Lower lobe of right lung (tissue), 2 donors: Measurements from ENCODE around the gene PHF21B. TPM values are rescaled to one million over a fixed set of nuclear protein-coding genes. Genes with fewer than 3 reads are reported as not detected.

Experiments
- ATAC-seq, 2 donors: fragments of 200-7000 bp; cut with Tn5 transposase; one replicate each; pipeline ENCODE4 v1.9.1; 2020 to 2022; ENCODE audit warnings: mild to moderate bottlenecking in 2 of 2, moderate library complexity in 2 of 2
- DNase-seq: peaks from one replicate; pipeline ENCODE4 v3.0.0-alpha.2; 2020
- H3K27ac ChIP-seq: fragments of 200-600 bp; one replicate; pipeline ENCODE4 v1.8.0; 2022
- H3K27me3 ChIP-seq: fragments of 200-600 bp; one replicate; pipeline ENCODE4 v1.8.0; 2022; ENCODE audit warnings: low read depth
- H3K36me3 ChIP-seq: fragments of 200-600 bp; one replicate; pipeline ENCODE4 v1.8.0; 2022; ENCODE audit warnings: mild to moderate bottlenecking
- H3K4me1 ChIP-seq: fragments of 200-600 bp; one replicate; pipeline ENCODE4 v1.8.0; 2022
- H3K4me3 ChIP-seq: fragments of 200-600 bp; one replicate; pipeline ENCODE4 v1.8.0; 2022; ENCODE audit warnings: mild to moderate bottlenecking
- H3K9me3 ChIP-seq: fragments of 200-600 bp; one replicate; pipeline ENCODE4 v1.8.0; 2022
- intact Hi-C: fragments of 100-400 bp; cut with DNase I; formaldehyde crosslinking; loops from one replicate; pipeline ENCODE4 v1.11.0; 2022
- total RNA-seq: library from RNA; stranded (reverse); fragmentation: NEBNext Ultra II Directional; extraction: Animal tissue kit (Norgen Biotek cat#: 25700); gene quantifications from one replicate; pipeline ENCODE4 v1.2.1, GENCODE V29; 2021
- TF ChIP-seq, protein P1 (sequence below): fragments of 200-600 bp; IDR thresholded peaks from one replicate; pipeline ENCODE4 v1.8.0; 2022; ENCODE audit warnings: antibody characterized with exemption, mild to moderate bottlenecking
- donor health status: DM: no; HTN: yes; CAD: no; lungs with severe emphysema.

PHF21B gene
- total RNA-seq, 1 donor from 2014 or later = not detected

- H3K36me3 ChIP-seq = no peaks in the 10 kb centered on the region
- no peak overlapping the region for H3K4me3 ChIP-seq
- DNase-seq (no peak), ATAC-seq (no peak)
- no peaks in the 10 kb centered on the region for H3K4me1 ChIP-seq
- TF ChIP-seq, protein P1, sequence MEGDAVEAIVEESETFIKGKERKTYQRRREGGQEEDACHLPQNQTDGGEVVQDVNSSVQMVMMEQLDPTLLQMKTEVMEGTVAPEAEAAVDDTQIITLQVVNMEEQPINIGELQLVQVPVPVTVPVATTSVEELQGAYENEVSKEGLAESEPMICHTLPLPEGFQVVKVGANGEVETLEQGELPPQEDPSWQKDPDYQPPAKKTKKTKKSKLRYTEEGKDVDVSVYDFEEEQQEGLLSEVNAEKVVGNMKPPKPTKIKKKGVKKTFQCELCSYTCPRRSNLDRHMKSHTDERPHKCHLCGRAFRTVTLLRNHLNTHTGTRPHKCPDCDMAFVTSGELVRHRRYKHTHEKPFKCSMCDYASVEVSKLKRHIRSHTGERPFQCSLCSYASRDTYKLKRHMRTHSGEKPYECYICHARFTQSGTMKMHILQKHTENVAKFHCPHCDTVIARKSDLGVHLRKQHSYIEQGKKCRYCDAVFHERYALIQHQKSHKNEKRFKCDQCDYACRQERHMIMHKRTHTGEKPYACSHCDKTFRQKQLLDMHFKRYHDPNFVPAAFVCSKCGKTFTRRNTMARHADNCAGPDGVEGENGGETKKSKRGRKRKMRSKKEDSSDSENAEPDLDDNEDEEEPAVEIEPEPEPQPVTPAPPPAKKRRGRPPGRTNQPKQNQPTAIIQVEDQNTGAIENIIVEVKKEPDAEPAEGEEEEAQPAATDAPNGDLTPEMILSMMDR = no peak
- intact Hi-C loops = no loop called here
- H3K27me3 ChIP-seq = peaks cover 9% of the 10 kb centered on the region
- H3K9me3 ChIP-seq = no peaks in the 10 kb centered on the region
- no peak overlapping the region for H3K27ac ChIP-seq
Observed at GRCh38 chr22:45031629-45032403, 22.0 kb upstream of the PHF21B start.

GRCh38 chr22:45029501-45029900, 19.7 kb upstream of the PHF21B start:
- H3K4me1 ChIP-seq = no peaks in the 10 kb centered on the region
- no peak for DNase-seq
- intact Hi-C loops = no loop called here
- ATAC-seq = no peak
- H3K27ac ChIP-seq = no peak overlapping the region
- no peaks in the 10 kb centered on the region for H3K9me3 ChIP-seq
- no peaks in the 10 kb centered on the region for H3K36me3 ChIP-seq
- H3K4me3 ChIP-seq = no peak overlapping the region
- TF ChIP-seq, protein P1 = no peak
- no peaks in the 10 kb centered on the region for H3K27me3 ChIP-seq

DNA sequence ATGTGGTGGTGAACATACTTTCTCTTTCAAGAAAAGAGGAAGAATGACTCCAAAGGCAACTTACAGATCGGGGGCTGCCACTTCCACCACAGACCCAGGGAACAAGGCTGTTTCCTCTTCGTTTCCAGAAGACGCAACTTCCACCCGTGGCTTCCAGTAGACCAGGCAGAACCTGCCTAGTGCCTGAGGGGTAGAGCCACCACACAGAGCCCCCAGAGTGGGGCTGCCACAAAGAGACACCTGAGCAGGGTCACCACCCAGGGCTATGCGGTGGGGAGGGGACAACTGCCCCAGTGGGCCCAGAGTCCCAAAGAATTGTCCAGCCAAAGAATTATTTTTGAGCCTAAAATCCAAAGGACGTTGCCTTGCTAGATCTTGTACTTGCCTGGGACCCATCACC, 16.7 kb upstream of the PHF21B start:
- no peak overlapping the region for H3K27ac ChIP-seq
- H3K27me3 ChIP-seq = peaks cover 17% of the 10 kb centered on the region
- no peaks in the 10 kb centered on the region for H3K36me3 ChIP-seq
- no peak for ATAC-seq
- no peak overlapping the region for H3K4me3 ChIP-seq
- H3K9me3 ChIP-seq = no peaks in the 10 kb centered on the region
- DNase-seq = no peak
- intact Hi-C loops = no loop called here
- H3K4me1 ChIP-seq = no peaks in the 10 kb centered on the region
- TF ChIP-seq, protein P1 = no peak

DNA sequence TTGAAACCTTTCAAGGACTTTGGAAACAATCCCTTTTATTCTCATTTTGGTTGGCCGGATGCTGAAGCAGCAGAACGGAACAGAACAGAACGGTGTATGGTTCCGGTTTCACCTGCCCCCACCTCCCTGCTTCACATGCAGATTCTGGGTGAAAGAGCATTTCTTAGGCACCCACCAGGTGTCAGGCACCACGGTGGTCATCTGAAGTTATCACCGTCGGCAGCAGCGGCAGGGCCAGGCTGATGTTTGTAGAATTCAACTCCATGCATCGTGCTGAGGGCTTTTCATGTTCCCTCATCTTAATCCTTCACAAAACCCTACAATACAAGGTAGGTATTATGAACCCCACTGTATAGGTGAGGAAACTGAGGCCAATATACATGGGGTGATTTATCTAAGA, 13.6 kb upstream of the PHF21B start:
- H3K36me3 ChIP-seq = no peaks in the 10 kb centered on the region
- H3K9me3 ChIP-seq = no peaks in the 10 kb centered on the region
- intact Hi-C loops = no loop called here
- no peaks in the 10 kb centered on the region for H3K4me1 ChIP-seq
- peaks cover 25% of the 10 kb centered on the region for H3K27me3 ChIP-seq
- DNase-seq (no peak), ATAC-seq (no peak)
- no peak overlapping the region for H3K4me3 ChIP-seq
- TF ChIP-seq, protein P1 = no peak
- H3K27ac ChIP-seq = no peak overlapping the region

DNA sequence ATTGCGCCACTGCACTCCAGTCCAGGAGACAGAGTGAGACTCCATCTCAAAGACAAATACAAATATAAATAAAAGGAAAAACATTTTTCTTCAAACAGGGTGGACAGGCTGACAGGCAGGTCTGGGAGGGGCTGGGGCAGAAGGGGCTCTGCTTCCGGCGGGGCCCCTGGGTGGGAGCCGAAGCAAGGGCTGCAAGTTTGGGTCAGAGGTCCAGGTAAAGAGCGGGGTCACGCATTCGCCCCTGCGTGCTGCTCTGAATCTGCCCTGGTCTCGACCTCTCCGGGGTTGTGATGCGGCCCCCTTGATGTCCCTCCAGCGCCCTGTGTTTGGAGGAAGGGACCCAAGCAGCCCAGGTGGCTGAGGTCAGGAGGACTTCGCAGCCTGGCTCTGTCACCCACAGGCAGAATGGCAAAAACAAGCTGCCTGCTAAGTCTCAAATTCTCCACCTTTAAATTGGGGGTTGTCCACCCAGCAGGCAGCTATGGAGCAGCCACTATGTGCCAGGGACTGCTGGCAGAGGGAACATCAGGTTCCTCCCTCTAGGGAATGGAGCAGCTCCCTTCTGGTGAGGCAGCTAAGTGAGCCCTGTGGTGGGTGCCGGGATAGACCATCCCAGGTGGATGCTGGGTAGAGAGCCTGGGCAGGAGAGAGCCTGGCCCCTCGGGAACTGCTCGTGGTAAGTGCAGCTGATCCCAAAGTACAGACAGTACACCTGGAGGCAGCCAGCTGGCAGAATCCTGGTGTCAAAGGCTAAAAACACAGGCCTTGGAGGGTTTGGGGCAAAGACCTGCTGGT, 10.3 kb upstream of the PHF21B start:
- H3K27ac ChIP-seq = no peak overlapping the region
- no peak overlapping the region for H3K4me3 ChIP-seq
- intact Hi-C loops = no loop called here
- no peak for DNase-seq
- TF ChIP-seq, protein P1 = no peak
- H3K27me3 ChIP-seq = peaks cover 25% of the 10 kb centered on the region
- no peaks in the 10 kb centered on the region for H3K4me1 ChIP-seq
- H3K36me3 ChIP-seq = no peaks in the 10 kb centered on the region
- H3K9me3 ChIP-seq = no peaks in the 10 kb centered on the region
- ATAC-seq = no peak
